HG02885 (cell line): ENCODE data around the gene ADK.
A peak's percentile ranks its signal among the peaks of the same experiment; 100 is the strongest.

Experiments used
- ATAC-seq: cut with Tn5 transposase; IDR thresholded peaks from one replicate; pipeline ENCODE4 v1.9.1; 2021; ENCODE audit warnings: mild to moderate bottlenecking; ENCODE audit not compliant: unreplicated experiment, poor library complexity

Gene ADK

DNA sequence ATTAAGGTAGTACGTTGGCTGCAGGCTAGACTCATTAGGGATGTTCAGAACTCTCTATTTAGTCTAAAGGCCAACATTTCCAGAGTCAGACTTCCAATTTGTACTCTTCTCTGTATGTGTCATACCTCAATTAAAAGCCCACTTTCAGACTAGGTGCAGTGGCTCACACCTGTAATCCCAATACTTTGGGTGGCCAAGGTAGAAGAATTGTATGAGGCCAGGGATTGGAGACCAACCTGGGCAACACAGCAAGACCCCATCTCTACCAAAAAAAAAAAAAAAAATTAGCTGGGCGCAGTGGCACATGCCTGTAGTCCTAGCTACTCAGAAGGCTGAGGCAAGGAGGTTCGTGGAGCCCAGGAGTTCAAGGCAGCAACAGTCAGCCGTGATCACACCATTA lies 484.6 kb downstream of the ADK start:
- ATAC-seq: no peak

GRCh38 chr10:74637685-74638084 lies 486.7 kb downstream of the ADK start:
- ATAC-seq: no peak

- no peak for ATAC-seq
These were observed 489.3 kb downstream of the ADK start for GRCh38 chr10:74640134-74640921.

- ATAC-seq: no peak
These were observed 490.6 kb downstream of the ADK start for GRCh38 chr10:74641659-74642058.

GRCh38 chr10:74642901-74643595 lies 492.0 kb downstream of the ADK start:
- ATAC-seq: no peak

DNA sequence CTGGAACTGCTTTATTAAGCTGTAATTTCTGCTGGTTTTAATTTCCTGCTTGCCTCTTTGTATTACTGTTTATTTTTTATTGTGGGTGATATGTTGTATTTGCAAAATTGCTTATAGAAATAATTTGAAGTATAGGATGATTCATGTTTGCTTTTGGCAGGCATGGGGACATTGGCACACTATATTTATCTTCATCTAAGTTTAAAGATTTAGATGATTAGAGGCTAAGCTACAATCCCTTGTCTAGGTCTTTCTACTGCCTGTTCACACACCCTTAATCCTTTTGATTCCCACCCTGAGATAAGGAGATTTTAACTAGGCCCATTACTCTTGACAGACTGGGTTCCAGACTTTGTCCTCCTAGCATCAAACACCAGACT lies 492.6 kb downstream of the ADK start:
- ATAC-seq: no peak

DNA sequence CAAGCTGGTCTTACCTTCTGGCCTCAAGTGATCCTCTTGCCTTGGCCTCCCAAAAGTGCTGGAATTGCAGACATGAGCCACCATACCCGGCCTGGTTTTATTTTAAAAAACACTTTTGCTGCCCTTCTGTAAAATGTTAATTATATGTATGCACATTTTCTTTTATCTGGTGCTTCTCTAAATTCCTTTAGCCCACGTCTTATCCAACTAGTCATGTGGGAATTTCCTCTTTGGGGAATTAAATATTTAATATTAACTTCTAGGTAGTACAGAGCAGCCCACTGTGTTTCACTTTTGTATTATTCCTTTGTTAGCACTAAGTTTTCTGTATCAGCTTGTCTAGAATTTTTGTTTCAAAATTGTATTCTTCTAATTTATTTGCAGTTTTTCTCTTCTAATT lies 493.7 kb downstream of the ADK start:
- ATAC-seq: no peak

DNA sequence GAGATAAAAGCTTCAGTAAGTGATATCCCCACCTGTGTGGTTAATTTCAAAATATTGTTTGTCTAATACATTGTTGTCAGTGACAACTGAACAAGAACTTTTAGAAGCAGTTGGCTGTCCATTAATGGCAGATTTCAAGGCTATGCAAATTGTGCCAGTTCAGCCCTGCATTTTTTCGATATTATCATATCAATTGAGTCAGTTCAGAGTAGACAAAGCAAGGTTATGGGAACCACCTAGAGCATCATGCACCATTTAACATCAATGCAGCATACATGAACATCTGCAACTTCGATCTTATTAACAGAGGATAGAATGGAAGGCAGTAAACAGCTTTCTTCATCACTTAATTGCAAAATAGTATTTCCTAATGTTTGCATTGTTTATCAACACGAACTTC lies 494.7 kb downstream of the ADK start:
- ATAC-seq: no peak

DNA sequence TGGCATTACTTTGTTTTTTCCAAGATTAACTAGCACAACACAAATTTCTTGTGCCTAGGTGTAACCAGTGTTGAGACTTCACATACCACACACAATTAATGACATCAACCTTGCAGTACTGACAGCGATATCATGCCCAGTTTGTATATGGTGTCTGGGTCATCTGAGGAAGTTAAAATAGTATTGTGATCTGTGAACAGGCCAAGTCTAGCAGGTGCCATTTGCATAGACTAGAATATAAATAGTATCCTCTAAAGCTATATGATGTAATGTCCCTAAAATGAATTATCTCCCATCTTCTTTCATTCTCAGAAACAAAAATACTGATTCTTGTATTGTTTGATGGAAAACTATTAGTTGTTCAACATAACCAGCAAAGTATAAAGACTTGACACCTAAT lies 499.6 kb downstream of the ADK start:
- ATAC-seq: peak; percentile 64

DNA sequence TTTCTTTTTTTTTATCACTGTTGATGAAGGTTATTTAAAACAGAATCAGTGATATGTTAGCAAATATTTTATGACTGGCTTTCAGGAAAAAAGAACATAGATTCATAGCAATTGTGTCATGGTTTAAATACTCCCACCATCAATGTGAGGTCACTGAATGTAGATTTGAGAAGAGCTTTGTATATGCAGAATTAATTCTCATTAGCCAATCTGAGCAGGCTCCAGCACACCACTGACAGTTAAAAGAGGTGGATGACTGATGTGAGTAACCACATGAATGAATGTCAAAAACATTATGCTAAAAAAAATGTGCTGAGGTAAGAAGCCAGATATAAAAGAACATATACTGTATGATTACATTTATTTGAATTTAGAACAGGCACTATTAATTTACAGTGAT lies 500.5 kb downstream of the ADK start:
- ATAC-seq: no peak

GRCh38 chr10:74652664-74653063 lies 501.6 kb downstream of the ADK start:
- ATAC-seq: no peak

DNA sequence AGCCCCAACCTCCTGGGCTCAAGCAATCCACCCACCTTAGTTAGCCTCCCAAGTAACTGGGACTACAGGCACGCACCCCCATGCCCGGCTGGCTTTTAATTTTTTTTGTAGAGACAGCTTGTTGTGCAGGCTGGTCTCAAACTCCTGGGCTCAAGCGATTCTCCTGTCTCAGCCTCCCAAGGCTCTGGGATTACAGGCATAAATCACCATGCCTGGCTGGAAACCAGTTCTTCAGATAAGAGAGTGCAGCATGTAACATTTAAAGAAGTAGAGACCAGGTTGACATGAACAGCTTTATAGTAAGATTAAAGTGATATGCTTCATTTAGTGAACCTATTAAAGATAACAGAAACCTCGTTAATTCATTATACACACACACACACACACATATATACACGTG lies 507.5 kb downstream of the ADK start:
- no peak for ATAC-seq

DNA sequence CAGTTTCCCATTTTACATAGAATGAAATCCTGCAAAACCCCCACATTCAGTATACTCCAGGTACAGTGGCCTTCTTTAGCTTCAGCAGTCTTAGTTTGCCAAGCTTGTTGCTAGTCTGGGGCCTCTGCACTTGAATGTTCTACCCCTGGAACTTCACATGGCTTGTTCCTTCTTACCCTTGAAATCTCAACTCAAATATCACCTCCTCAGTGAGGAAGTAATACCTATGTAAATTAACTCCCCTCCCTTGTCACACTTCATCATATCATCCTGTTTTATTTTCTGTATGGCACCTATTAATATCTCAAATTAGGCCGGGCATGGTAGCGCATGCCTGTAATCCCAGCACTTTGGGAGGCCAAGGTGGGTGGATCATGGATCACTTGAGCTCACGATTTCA lies 511.6 kb downstream of the ADK start:
- ATAC-seq: no peak

- no peak for ATAC-seq
These were observed 518.2 kb downstream of the ADK start for GRCh38 chr10:74669210-74669609.

GRCh38 chr10:74671716-74672115 lies 520.7 kb downstream of the ADK start:
- no peak for ATAC-seq

DNA sequence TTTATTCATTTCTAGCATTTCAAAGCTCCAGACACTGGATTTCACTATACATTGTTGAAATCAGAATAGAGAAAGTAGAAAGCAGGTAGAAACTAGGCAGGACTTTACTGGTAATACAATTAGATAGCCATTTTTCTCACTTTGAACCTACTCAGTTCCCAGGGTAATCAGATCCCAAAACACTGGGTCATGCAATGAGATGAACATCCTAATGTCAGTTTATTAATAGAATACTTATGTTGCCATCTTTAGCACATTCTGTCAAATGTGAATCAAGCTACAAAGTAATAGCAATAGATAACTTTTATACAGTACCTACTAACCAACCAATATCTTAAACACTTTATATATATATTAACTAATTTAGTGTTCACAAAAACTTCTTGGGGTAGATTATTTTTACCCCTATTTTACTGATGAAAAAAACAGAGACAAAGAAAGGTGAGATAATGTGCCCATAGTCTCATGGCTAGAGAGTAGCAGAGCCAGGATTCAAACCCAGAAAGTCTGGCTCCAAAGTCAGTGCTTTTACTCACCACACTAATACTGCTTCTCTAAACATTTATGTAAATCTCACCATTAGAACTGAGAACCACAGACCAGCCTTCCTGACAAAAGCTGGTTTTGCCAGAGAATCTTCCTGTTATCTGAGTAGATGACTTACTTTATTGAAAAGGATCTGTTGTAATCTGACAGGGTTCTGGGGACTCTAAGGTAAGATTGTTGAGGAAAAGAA lies 521.6 kb downstream of the ADK start:
- no peak for ATAC-seq

- ATAC-seq: peak; percentile 29
These were observed 523.9 kb downstream of the ADK start for GRCh38 chr10:74674927-74675326.

DNA sequence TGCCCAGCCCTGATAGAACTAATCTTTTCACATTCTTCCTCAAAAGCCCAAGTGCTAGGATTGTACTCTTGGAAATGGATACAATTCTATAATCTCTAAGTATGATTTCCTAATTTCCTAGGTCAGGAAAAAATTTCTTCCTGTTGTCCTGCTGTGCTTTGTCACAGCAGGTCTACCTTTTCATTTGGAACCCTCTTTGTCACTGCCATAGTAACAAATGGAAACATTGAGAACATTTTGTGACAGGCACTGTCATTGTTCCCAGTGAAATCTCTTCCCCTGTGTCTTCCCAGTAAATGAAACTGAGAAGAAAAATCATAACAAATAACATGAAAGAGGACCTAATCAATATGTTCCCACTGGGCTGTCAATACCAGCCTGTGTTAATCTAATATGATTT lies 524.5 kb downstream of the ADK start:
- no peak for ATAC-seq

DNA sequence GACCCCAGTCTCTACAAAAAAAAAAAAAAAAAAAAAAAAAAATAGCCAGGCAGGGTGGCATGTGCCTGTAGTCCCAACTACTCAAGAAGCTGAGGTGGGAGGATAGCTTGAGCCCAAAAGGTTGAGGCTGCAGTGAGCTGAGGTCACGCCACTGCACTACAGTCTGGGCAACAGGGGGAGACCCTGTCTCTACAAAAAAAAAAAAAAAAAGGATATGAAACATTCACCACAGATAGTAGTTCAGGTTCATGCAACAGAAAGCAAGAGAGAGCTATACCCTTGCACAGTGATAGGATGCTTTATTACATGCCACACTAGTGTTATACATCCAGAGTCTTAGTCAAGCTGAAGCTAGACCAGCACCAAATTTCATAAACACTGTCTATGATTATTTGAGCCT lies 526.9 kb downstream of the ADK start:
- ATAC-seq: peak; percentile 73

- no peak for ATAC-seq
These were observed 531.1 kb downstream of the ADK start for GRCh38 chr10:74681917-74682627.

GRCh38 chr10:74683067-74683466 lies 532.0 kb downstream of the ADK start:
- ATAC-seq: no peak
